ENCODE results near the gene BICRAL. TPM values are rescaled to one million over a fixed set of nuclear protein-coding genes. Genes with fewer than 3 reads are reported as not detected.

Gene BICRAL
- total and polyA plus RNA-seq, 2 of the 4 experiments (the other 2 are of a cell fraction) = 4.0 to 6.1 TPM

GRCh38 chr6:42742116-42742894, 39.5 kb upstream of the BICRAL start:
- Histone ChIP-seq H3K4ac (ENCODE audit: low read depth, low read length) (0 out of 2 replicates have a peak overlapping the region, but pooled peaks have one; percentile 4), H3K9me3 (ENCODE audit: control insufficient read depth, insufficient read depth, low read length) (no peaks in the 10 kb centered on the region), H3K79me1 (ENCODE audit: low read depth in 1 of 2, low read length in 2 of 2) (peaks cover 4 to 34% of the 10 kb centered on the region in 2 experiments), H2BK120ac (ENCODE audit: low read depth, low read length) (no peak overlapping the region), H3K27me3 (ENCODE audit: control insufficient read depth, insufficient read depth, low read length) (no peaks in the 10 kb centered on the region), H4K91ac (ENCODE audit: insufficient read depth, low read depth, low read length) (no peak overlapping the region), H2AFZ (replicated peaks; ENCODE audit: low read length, poor library complexity) (no peak overlapping the region), H3K9me1 (ENCODE audit: insufficient read depth, low read length) (peaks cover 9% of the 10 kb centered on the region; the same call in 1 of the 2 replicates), H3K4me2 (ENCODE audit: low read depth, low read length) (0 out of 2 replicates have a peak overlapping the region, but pooled peaks have one; percentile 21), H3K9ac (ENCODE audit: low read depth, low read length) (no peak overlapping the region), H3K4me3 (ENCODE audit: insufficient read depth, low read depth, low read length) (no peak overlapping the region), H2BK20ac (ENCODE audit: low read depth, low read length) (no peak overlapping the region), H2AK9ac (replicated peaks; ENCODE audit: low read depth, low read length, poor library complexity) (no peak overlapping the region), H2BK5ac (ENCODE audit: low read depth, low read length, poor library complexity, severe bottlenecking) (no peak overlapping the region), H3K4me1 (ENCODE audit: control insufficient read depth, insufficient read depth, low read length) (peaks cover 7% of the 10 kb centered on the region; the same call in 1 of the 2 replicates), H4K8ac (ENCODE audit: low read depth in 2 of 2, low read length in 2 of 2) (no peak overlapping the region), H4K20me1 (ENCODE audit: insufficient read depth, low read length) (peaks cover 18% of the 10 kb centered on the region), H4K5ac (ENCODE audit: low read depth, low read length) (no peak overlapping the region), H2BK15ac (ENCODE audit: low read depth, low read length) (no peak overlapping the region), H3K36me3 (ENCODE audit: control insufficient read depth, insufficient read depth, low read length) (no peaks in the 10 kb centered on the region; the same call in 1 of the 2 replicates), H2AK5ac (ENCODE audit: low read depth, low read length) (peak overlapping the region; percentile 37; the same call in 1 of the 2 replicates), H3K14ac (replicated peaks; ENCODE audit: low read depth, low read length) (no peak overlapping the region), H3K56ac (ENCODE audit: extremely low read depth, insufficient read depth, low read length) (no peak overlapping the region), H3K18ac (ENCODE audit: low read depth, low read length) (no peak overlapping the region), H3K23ac (ENCODE audit: low read depth, low read length) (no peak overlapping the region; the same call in 1 of the 2 replicates), H3K27ac (ENCODE audit: insufficient read depth, low read length) (peak overlapping the region; percentile 22; the same call in 1 of the 2 replicates)
- 72% methylated on average over 5 of the region's 5 CpGs; no CpG with 5 or more reads in 1 of the 2 experiments for WGBS, 2 experiments (ENCODE audit: extremely low coverage in 2 of 2, insufficient read length in 1 of 2)
- no TSS peak for BruUV-seq (replicated peaks)
- dilution Hi-C loops (cut with HindIII; ENCODE audit: low sequenced_read_pairs, unreplicated experiment) = no loop called here
- ChIA-PET CTCF (interaction anchor here (0.6 kb wide), 1 partner anchor 22 kb away, joined by 4 read pairs; no protein-coding TSS in a partner anchor), POLR2A (ENCODE audit: unreplicated experiment) (no interaction called here)
- intact Hi-C loops (cut with micrococcal nuclease) = no loop called here
- TF ChIP-seq CHD1 (IDR thresholded peaks at IDR 0.05; ENCODE audit: low read depth, low read length) (no peak), CEBPB (IDR thresholded peaks at IDR 0.05; ENCODE audit: low read depth, low read length) (no peak), POLR2A (IDR thresholded peaks at IDR 0.05; ENCODE audit: low read depth, low read length) (no peak), RAD21 (IDR thresholded peaks at IDR 0.05; ENCODE audit: low read length) (no peak), RFX5 (IDR thresholded peaks at IDR 0.05; ENCODE audit: low read depth, low read length) (no peak), RCOR1 (IDR thresholded peaks at IDR 0.05; ENCODE audit: insufficient replicate concordance, low read length) (no peak), BHLHE40 (IDR thresholded peaks at IDR 0.05; ENCODE audit: low read depth, low read length) (no peak), FOS (IDR thresholded peaks at IDR 0.05; ENCODE audit: low read depth, low read length) (no peak), NFE2L2 (IDR thresholded peaks at IDR 0.05; ENCODE audit: low read depth, low read length) (no peak), CTCF (conservative IDR thresholded peaks at IDR 0.05; ENCODE audit: low read depth, low read length) (no peak), USF2 (IDR thresholded peaks at IDR 0.05; ENCODE audit: low read depth, low read length) (no peak), MAZ (IDR thresholded peaks at IDR 0.05; ENCODE audit: borderline replicate concordance, low read depth, low read length) (no peak)
- DNase-seq = peak; percentile 68
- no peak for ATAC-seq (ENCODE audit: low read depth)
- in situ Hi-C loops (cut with MboI; ENCODE audit: low sequenced_read_pairs) = no loop called here
